Measurements from ENCODE around the gene STK16. TPM values are rescaled to one million over a fixed set of nuclear protein-coding genes. Genes with fewer than 3 reads are reported as not detected.

The STK16 gene
- total and polyA plus RNA-seq, 4 donors, result 16.4 to 38.7 (median 30.7) TPM

GRCh38 chr2:219213486-219214071 lies 31.7 kb upstream of the STK16 start:
- peaks cover 72% of the 10 kb centered on the region for H3K36me3 ChIP-seq (ENCODE audit: control insufficient read depth, insufficient read depth, low read length)
- H3K27me3 ChIP-seq (ENCODE audit: control insufficient read depth, insufficient read depth, low read length), result no peaks in the 10 kb centered on the region
- H3K4me3 ChIP-seq (ENCODE audit: low read depth, low read length), result no peak overlapping the region
- peaks cover 28% of the 10 kb centered on the region for H3K4me1 ChIP-seq (ENCODE audit: control insufficient read depth, insufficient read depth, low read length)
- H3K9me3 ChIP-seq (ENCODE audit: control insufficient read depth, insufficient read depth, low read length), result no peaks in the 10 kb centered on the region
- no peak overlapping the region for H3K27ac ChIP-seq (ENCODE audit: low read depth, low read length)
- no peak for DNase-seq (ENCODE audit: low read depth in 4 of 6, low spot score in 6 of 6)
- 93% methylated on average over 10 of the region's 10 CpGs for WGBS (ENCODE audit: insufficient coverage)

- H3K27ac ChIP-seq (ENCODE audit: low read depth, low read length), result no peak overlapping the region
- no peaks in the 10 kb centered on the region for H3K27me3 ChIP-seq (ENCODE audit: control insufficient read depth, insufficient read depth, low read length)
- no peak overlapping the region for H3K4me3 ChIP-seq (ENCODE audit: low read depth, low read length)
- no peak for DNase-seq (ENCODE audit: low read depth in 4 of 6, low spot score in 6 of 6)
- no peaks in the 10 kb centered on the region for H3K9me3 ChIP-seq (ENCODE audit: control insufficient read depth, insufficient read depth, low read length)
- WGBS (ENCODE audit: insufficient coverage), result 98% methylated on average over 10 of the region's 15 CpGs
- peaks cover 67% of the 10 kb centered on the region for H3K36me3 ChIP-seq (ENCODE audit: control insufficient read depth, insufficient read depth, low read length)
- peaks cover 33% of the 10 kb centered on the region for H3K4me1 ChIP-seq (ENCODE audit: control insufficient read depth, insufficient read depth, low read length)
Observed at GRCh38 chr2:219214141-219214540, 31.1 kb upstream of the STK16 start.

DNA sequence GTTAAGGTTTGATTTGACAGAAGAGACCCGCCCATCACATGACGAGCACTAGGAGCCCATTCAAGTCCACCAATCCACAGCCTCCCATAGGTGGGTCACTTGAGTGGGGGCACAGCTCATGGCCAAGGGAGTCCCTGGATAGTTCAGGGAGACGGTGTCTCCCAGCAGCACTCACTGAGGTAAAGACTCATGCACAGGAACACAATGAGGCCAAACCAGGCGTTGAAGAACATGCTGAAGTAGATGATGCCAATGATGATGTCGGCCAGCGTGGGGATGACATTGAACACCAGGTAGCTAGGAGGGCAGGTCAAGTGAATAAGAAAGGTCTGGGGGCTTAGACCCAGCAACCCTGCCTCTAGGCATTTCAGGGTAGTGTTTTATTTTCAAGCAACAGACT lies 30.5 kb upstream of the STK16 start:
- DNase-seq (ENCODE audit: low read depth in 4 of 6, low spot score in 6 of 6), result no peak
- 99% methylated on average over 5 of the region's 6 CpGs for WGBS (ENCODE audit: insufficient coverage)
- Histone ChIP-seq H3K4me3 (ENCODE audit: low read depth, low read length) (no peak overlapping the region), H3K9me3 (ENCODE audit: control insufficient read depth, insufficient read depth, low read length) (no peaks in the 10 kb centered on the region), H3K27ac (ENCODE audit: low read depth, low read length) (no peak overlapping the region), H3K27me3 (ENCODE audit: control insufficient read depth, insufficient read depth, low read length) (no peaks in the 10 kb centered on the region), H3K4me1 (ENCODE audit: control insufficient read depth, insufficient read depth, low read length) (peaks cover 40% of the 10 kb centered on the region), H3K36me3 (ENCODE audit: control insufficient read depth, insufficient read depth, low read length) (peaks cover 69% of the 10 kb centered on the region)

DNA sequence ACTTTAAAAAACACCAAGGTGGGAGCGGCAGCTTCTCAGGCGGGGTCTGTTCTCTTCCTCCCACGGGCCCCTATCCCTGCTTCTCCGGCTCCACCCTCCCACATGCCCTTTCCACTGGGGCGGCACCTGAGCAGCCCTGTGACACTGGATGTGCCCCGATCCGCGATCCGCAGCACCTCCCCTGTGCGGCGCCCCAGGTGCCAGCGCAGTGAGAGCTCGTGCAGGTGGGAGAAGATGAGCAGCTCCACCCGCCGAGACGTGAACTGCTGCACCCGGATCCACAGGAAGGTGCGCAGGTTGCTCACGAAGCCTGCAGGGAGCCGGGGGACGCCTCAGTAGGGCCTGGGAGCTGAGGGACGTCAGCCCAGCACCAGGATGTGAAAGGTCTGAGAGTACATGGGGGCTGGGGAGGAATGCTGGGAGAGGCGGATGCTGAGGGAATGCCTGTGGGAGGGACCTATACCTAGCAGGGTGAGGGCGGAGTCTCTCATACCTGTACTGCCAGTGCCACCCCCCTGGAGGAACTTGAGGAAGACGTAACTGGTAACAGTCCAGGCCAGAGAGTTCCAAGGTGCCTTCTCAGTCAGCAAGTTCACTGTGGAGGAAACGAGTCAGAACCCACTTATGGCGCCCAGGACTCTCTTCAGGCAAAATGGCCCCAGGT lies 29.3 kb upstream of the STK16 start:
- DNase-seq (ENCODE audit: low read depth in 4 of 6, low spot score in 6 of 6), result no peak
- Histone ChIP-seq H3K27ac (ENCODE audit: low read depth, low read length) (no peak overlapping the region), H3K9me3 (ENCODE audit: control insufficient read depth, insufficient read depth, low read length) (no peaks in the 10 kb centered on the region), H3K36me3 (ENCODE audit: control insufficient read depth, insufficient read depth, low read length) (peaks cover 69% of the 10 kb centered on the region), H3K4me3 (ENCODE audit: low read depth, low read length) (no peak overlapping the region), H3K4me1 (ENCODE audit: control insufficient read depth, insufficient read depth, low read length) (peaks cover 50% of the 10 kb centered on the region), H3K27me3 (ENCODE audit: control insufficient read depth, insufficient read depth, low read length) (no peaks in the 10 kb centered on the region)
- WGBS (ENCODE audit: insufficient coverage), result 94% methylated on average over 27 of the region's 27 CpGs

- H3K4me3 ChIP-seq (ENCODE audit: low read depth, low read length), result no peak overlapping the region
- H3K27ac ChIP-seq (ENCODE audit: low read depth, low read length), result no peak overlapping the region
- H3K4me1 ChIP-seq (ENCODE audit: control insufficient read depth, insufficient read depth, low read length), result peaks cover 51% of the 10 kb centered on the region
- H3K9me3 ChIP-seq (ENCODE audit: control insufficient read depth, insufficient read depth, low read length), result no peaks in the 10 kb centered on the region
- no peak for DNase-seq (ENCODE audit: low read depth in 4 of 6, low spot score in 6 of 6)
- H3K36me3 ChIP-seq (ENCODE audit: control insufficient read depth, insufficient read depth, low read length), result peaks cover 69% of the 10 kb centered on the region
- no peaks in the 10 kb centered on the region for H3K27me3 ChIP-seq (ENCODE audit: control insufficient read depth, insufficient read depth, low read length)
- 90% methylated on average over 6 of the region's 6 CpGs for WGBS (ENCODE audit: insufficient coverage)
Observed at GRCh38 chr2:219216535-219216915, 28.8 kb upstream of the STK16 start.

DNA sequence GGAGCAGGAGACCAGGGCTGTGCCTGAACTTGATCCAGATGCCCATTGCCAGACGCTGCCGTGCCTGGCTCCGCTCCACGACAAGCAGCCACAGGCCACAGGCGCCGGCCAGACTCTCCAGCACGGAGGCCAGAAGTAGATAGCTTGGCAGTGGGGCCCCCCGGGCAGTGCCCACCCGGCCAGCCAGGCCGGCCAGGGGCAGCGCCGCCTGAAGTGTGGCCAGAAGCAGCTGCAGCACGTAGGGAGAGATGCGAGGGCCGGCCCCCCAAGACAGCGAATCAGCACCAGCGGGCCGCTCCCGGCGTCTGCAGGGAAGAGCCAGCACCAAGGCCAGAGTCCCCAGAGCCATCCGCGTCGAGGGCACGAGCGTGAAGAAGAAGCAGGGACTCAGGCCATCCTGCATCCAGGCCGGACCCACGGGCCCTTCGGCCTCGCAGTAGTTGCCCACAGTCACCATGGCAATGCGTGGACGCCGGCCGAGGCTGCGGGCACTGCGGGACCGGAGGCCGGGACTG lies 27.0 kb upstream of the STK16 start:
- Histone ChIP-seq H3K36me3 (ENCODE audit: control insufficient read depth, insufficient read depth, low read length) (peaks cover 71% of the 10 kb centered on the region), H3K4me3 (ENCODE audit: low read depth, low read length) (peak overlapping the region; percentile 64), H3K27me3 (ENCODE audit: control insufficient read depth, insufficient read depth, low read length) (no peaks in the 10 kb centered on the region), H3K9me3 (ENCODE audit: control insufficient read depth, insufficient read depth, low read length) (no peaks in the 10 kb centered on the region), H3K27ac (ENCODE audit: low read depth, low read length) (peak overlapping the region; percentile 97), H3K4me1 (ENCODE audit: control insufficient read depth, insufficient read depth, low read length) (peaks cover 51% of the 10 kb centered on the region)
- WGBS (ENCODE audit: insufficient coverage), result under 1% methylated on average over 37 of the region's 37 CpGs
- peak in 3 of 6 donors; percentile 59 to 67 (median 61) for DNase-seq (ENCODE audit: low read depth in 4 of 6, low spot score in 6 of 6)

GRCh38 chr2:219218732-219219701 lies 26.3 kb upstream of the STK16 start, which contains the start of gene ABCB6:
Gene ABCB6 (minus strand): TSS chr2:219218958. CDS start chr2:219218673, 285 bp downstream.
- DNase-seq (ENCODE audit: low read depth in 4 of 6, low spot score in 6 of 6), result peak; percentile 90 to 99 (median 96)
- H3K4me1 ChIP-seq (ENCODE audit: control insufficient read depth, insufficient read depth, low read length), result peaks cover 51% of the 10 kb centered on the region
- peak within 1 kb of the TSS; percentile 64 for H3K4me3 ChIP-seq (ENCODE audit: low read depth, low read length)
- H3K9me3 ChIP-seq (ENCODE audit: control insufficient read depth, insufficient read depth, low read length), result no peaks in the 10 kb centered on the region
- H3K27ac ChIP-seq (ENCODE audit: low read depth, low read length), result peak within 1 kb of the TSS; percentile 97
- under 1% methylated on average over 61 of the region's 71 CpGs for WGBS (ENCODE audit: insufficient coverage)
- H3K36me3 ChIP-seq (ENCODE audit: control insufficient read depth, insufficient read depth, low read length), result peaks cover 71% of the 10 kb centered on the region
- H3K27me3 ChIP-seq (ENCODE audit: control insufficient read depth, insufficient read depth, low read length), result no peaks in the 10 kb centered on the region

- H3K36me3 ChIP-seq (ENCODE audit: control insufficient read depth, insufficient read depth, low read length), result peaks cover 72% of the 10 kb centered on the region
- H3K27me3 ChIP-seq (ENCODE audit: control insufficient read depth, insufficient read depth, low read length), result no peaks in the 10 kb centered on the region
- no peak for DNase-seq (ENCODE audit: low read depth in 4 of 6, low spot score in 6 of 6)
- whole genome bisulfite sequencing (ENCODE audit: insufficient coverage), result 88% methylated on average over 14 of the region's 18 CpGs
- no peaks in the 10 kb centered on the region for H3K9me3 ChIP-seq (ENCODE audit: control insufficient read depth, insufficient read depth, low read length)
- H3K27ac ChIP-seq (ENCODE audit: low read depth, low read length), result peak overlapping the region; percentile 97
- no peak overlapping the region for H3K4me3 ChIP-seq (ENCODE audit: low read depth, low read length)
- peaks cover 51% of the 10 kb centered on the region for H3K4me1 ChIP-seq (ENCODE audit: control insufficient read depth, insufficient read depth, low read length)
Observed at GRCh38 chr2:219219784-219220532, 25.3 kb upstream of the STK16 start.

Measured in spinal cord (tissue), 10 donors.